Measurements from ENCODE around the gene INPP4A. TPM values are rescaled to one million over a fixed set of nuclear protein-coding genes. Genes with fewer than 3 reads are reported as not detected.

Gene INPP4A
- total RNA-seq, 4 donors from 2014 or later, result 13.6 to 25.2 (median 17.2) TPM

- Histone ChIP-seq H3K4me1 (no peaks in the 10 kb centered on the region), H3K36me3 (peaks cover 81% of the 10 kb centered on the region), H3K27ac (no peak overlapping the region), H3K9me3 (no peaks in the 10 kb centered on the region), H3K4me3 (no peak overlapping the region), H3K27me3 (no peaks in the 10 kb centered on the region)
- DNase-seq (ENCODE audit: low spot score in 2 of 2), result no peak
- TF ChIP-seq EP300 (IDR thresholded peaks at IDR 0.05), result no peak
- TF ChIP-seq POLR2A (IDR thresholded peaks at IDR 0.05), result no peak
- no peak for TF ChIP-seq POLR2AphosphoS5 (IDR thresholded peaks at IDR 0.05)
- TF ChIP-seq CTCF (IDR thresholded peaks at IDR 0.05), result no peak
- WGBS, result 89% methylated on average over 3 of the region's 3 CpGs
Measured at GRCh38 chr2:98546186-98546585, 101.5 kb downstream of the INPP4A start.

GRCh38 chr2:98547092-98547790, 102.6 kb downstream of the INPP4A start:
- TF ChIP-seq CTCF (IDR thresholded peaks at IDR 0.05), result no peak
- no peak for TF ChIP-seq POLR2A (IDR thresholded peaks at IDR 0.05)
- no peak for TF ChIP-seq EP300 (IDR thresholded peaks at IDR 0.05)
- TF ChIP-seq POLR2AphosphoS5 (IDR thresholded peaks at IDR 0.05), result no peak
- Histone ChIP-seq H3K36me3 (peaks cover 84% of the 10 kb centered on the region), H3K9me3 (no peaks in the 10 kb centered on the region), H3K27me3 (no peaks in the 10 kb centered on the region), H3K27ac (no peak overlapping the region), H3K4me1 (no peaks in the 10 kb centered on the region), H3K4me3 (no peak overlapping the region)
- 96% methylated on average over 2 of the region's 2 CpGs for WGBS
- DNase-seq (ENCODE audit: low spot score in 2 of 2), result no peak

GRCh38 chr2:98548920-98549818, 104.5 kb downstream of the INPP4A start:
- peaks cover 83% of the 10 kb centered on the region for H3K36me3 ChIP-seq
- 95% methylated on average over 5 of the region's 6 CpGs for WGBS
- DNase-seq (ENCODE audit: low spot score in 2 of 2), result no peak
- H3K27me3 ChIP-seq, result no peaks in the 10 kb centered on the region
- H3K9me3 ChIP-seq, result no peaks in the 10 kb centered on the region
- H3K4me1 ChIP-seq, result no peaks in the 10 kb centered on the region
- no peak overlapping the region for H3K4me3 ChIP-seq
- no peak overlapping the region for H3K27ac ChIP-seq
- TF ChIP-seq EP300 (IDR thresholded peaks at IDR 0.05) (no peak), POLR2A (IDR thresholded peaks at IDR 0.05) (no peak), CTCF (IDR thresholded peaks at IDR 0.05) (no peak), POLR2AphosphoS5 (IDR thresholded peaks at IDR 0.05) (no peak)

- Histone ChIP-seq H3K4me1 (no peaks in the 10 kb centered on the region), H3K27ac (no peak overlapping the region), H3K9me3 (no peaks in the 10 kb centered on the region), H3K36me3 (peaks cover 85% of the 10 kb centered on the region), H3K27me3 (no peaks in the 10 kb centered on the region), H3K4me3 (no peak overlapping the region)
- 89% methylated on average over 3 of the region's 4 CpGs for WGBS
- no peak for DNase-seq (ENCODE audit: low spot score in 2 of 2)
- no peak for TF ChIP-seq EP300 (IDR thresholded peaks at IDR 0.05)
- no peak for TF ChIP-seq CTCF (IDR thresholded peaks at IDR 0.05)
- TF ChIP-seq POLR2A (IDR thresholded peaks at IDR 0.05), result no peak
- no peak for TF ChIP-seq POLR2AphosphoS5 (IDR thresholded peaks at IDR 0.05)
Measured at GRCh38 chr2:98550165-98550564, 105.5 kb downstream of the INPP4A start.

GRCh38 chr2:98551316-98551715, 106.7 kb downstream of the INPP4A start:
- no peak overlapping the region for H3K27ac ChIP-seq
- 87% methylated on average over 6 of the region's 6 CpGs for WGBS
- TF ChIP-seq POLR2A (IDR thresholded peaks at IDR 0.05) (no peak), CTCF (IDR thresholded peaks at IDR 0.05) (no peak), EP300 (IDR thresholded peaks at IDR 0.05) (no peak), POLR2AphosphoS5 (IDR thresholded peaks at IDR 0.05) (no peak)
- H3K4me3 ChIP-seq, result no peak overlapping the region
- H3K9me3 ChIP-seq, result no peaks in the 10 kb centered on the region
- H3K27me3 ChIP-seq, result no peaks in the 10 kb centered on the region
- DNase-seq (ENCODE audit: low spot score in 2 of 2), result no peak
- no peaks in the 10 kb centered on the region for H3K4me1 ChIP-seq
- H3K36me3 ChIP-seq, result peaks cover 85% of the 10 kb centered on the region
